Amygdala (tissue), 56 donors: ENCODE results near the gene TIMM17A.
"Not testable (repeated sequence)": the region's sequence is repeated elsewhere in the genome, so short reads cannot be mapped to it uniquely, and the experiment has no call there.

Source experiments
- DNase-seq, 56 donors: peaks; one replicate each; lab custom pipeline; 2025; lab: John Stamatoyannopoulos, UW

Gene TIMM17A

GRCh38 chr1:202012544-202013478, 57.5 kb downstream of the TIMM17A start:
- DNase-seq = no peak

GRCh38 chr1:202013603-202014002, 58.3 kb downstream of the TIMM17A start:
- DNase-seq = no peak

GRCh38 chr1:202014060-202014459, 58.8 kb downstream of the TIMM17A start:
- no peak for DNase-seq

GRCh38 chr1:202014915-202015661, 59.8 kb downstream of the TIMM17A start:
- no peak for DNase-seq

GRCh38 chr1:202015662-202015937, 60.3 kb downstream of the TIMM17A start:
- DNase-seq = no peak

GRCh38 chr1:202016022-202016810, 60.9 kb downstream of the TIMM17A start:
- no peak for DNase-seq

- DNase-seq = no peak
Observed at GRCh38 chr1:202016811-202017748, 61.8 kb downstream of the TIMM17A start.

- no peak for DNase-seq
Observed at GRCh38 chr1:202017749-202018467, 62.6 kb downstream of the TIMM17A start.

- no peak for DNase-seq
Observed at GRCh38 chr1:202018468-202019234, 63.3 kb downstream of the TIMM17A start.

- DNase-seq = not testable (repeated sequence)
Observed at GRCh38 chr1:202019235-202019558, 63.9 kb downstream of the TIMM17A start.
